Right forelimb (tissue), 1 donor: ENCODE results near the gene PRRT1B.
"Not testable (repeated sequence)": the region's sequence is repeated elsewhere in the genome, so short reads cannot be mapped to it uniquely, and the experiment has no call there.

Experiments used
- DNase-seq: peaks from one replicate; pipeline ENCODE4 v3.0.0-alpha.2; 2018

The PRRT1B gene

DNA sequence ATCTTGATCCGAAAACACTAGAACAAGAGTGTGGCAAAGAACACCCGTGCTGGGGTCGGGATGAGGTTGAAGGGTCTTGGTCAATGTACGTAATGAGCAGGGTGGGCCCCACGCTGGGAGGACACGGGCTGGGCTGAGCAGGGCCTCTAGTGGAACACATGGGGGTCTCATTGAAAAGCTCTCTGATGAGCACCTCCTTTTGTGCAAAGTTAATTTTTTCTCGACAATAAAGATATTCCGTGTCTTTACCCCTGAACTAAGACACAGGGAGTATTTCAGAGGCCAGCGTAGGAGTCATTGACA lies 22.3 kb upstream of the PRRT1B start:
- DNase-seq: no peak

DNA sequence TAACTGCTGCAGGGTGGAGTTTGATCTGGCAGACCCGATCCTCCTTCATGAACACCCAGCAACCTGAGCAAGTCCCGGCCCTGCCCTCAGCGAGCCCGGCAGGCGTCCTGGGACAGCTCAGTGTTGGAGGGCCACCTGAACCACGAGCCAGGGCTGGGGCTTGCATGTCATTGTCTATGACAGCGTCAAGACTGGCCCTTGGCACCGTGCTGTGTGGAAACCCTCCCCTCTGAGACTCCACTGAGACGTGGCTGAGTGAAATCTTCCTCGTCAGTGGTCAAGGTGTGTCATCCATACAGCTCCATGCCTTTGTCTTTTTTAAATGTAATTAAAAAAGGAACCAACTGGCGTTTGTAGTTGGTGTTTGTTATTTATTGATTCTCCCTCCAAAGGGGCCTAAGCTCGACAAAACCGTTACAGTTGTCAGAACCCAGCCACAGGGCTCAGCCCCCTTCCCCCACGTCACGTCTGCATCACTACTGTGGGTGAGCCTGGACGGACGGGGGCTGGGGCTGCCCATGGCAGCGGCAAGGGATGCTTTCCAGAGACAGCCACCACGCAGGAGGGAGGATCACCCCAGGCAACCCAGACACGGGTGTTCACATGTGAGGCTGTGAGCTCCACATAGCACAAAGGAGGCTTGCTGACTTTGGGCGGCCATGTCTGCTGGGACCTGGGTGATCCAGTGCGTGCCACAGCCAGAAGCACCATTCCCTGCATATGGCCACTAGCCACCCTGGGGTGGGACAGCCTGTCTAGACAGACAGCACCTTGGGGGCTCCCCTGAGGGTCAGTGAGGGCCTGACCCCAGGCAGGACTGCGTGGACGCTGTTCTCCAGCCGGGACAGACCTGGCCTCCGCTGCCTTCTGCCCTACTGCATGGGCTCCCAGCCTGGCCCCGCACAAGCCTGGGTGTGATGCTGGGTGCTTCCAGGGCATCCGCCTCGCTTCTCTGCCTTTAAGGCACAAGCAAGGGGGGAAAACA lies 21.6 kb upstream of the PRRT1B start:
- DNase-seq: no peak

DNA sequence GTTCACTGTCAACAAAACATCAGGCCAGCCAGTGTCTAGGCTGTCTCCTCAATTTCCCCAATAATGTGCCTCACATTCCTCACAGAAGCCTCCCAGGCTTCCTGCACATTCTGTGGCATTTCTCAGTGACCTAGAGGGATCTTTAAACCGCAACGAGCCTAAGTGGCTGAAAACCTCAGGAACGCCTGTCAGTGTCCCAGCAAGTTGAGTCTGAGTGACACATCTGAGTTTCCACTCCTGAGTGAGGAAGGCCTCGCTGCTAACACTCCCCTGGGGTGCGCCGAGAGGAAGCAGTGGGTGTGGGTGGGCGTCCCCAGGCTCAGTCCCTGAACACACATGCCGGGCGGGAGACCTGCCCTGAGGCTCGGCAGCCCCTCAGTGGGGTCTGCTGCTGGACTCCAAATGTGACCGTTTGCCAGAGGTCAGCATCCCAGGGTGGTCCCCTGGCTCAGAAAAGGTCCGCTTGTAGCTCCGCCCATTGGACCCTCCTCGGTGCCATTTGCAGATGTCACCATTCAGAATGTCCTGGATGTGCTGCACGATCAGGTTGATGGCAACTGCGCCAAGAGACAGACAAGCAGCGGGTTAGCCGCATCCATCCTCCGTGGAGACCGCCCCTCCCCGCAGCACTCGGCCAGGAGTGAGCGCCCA lies 20.5 kb upstream of the PRRT1B start:
- no peak for DNase-seq

DNA sequence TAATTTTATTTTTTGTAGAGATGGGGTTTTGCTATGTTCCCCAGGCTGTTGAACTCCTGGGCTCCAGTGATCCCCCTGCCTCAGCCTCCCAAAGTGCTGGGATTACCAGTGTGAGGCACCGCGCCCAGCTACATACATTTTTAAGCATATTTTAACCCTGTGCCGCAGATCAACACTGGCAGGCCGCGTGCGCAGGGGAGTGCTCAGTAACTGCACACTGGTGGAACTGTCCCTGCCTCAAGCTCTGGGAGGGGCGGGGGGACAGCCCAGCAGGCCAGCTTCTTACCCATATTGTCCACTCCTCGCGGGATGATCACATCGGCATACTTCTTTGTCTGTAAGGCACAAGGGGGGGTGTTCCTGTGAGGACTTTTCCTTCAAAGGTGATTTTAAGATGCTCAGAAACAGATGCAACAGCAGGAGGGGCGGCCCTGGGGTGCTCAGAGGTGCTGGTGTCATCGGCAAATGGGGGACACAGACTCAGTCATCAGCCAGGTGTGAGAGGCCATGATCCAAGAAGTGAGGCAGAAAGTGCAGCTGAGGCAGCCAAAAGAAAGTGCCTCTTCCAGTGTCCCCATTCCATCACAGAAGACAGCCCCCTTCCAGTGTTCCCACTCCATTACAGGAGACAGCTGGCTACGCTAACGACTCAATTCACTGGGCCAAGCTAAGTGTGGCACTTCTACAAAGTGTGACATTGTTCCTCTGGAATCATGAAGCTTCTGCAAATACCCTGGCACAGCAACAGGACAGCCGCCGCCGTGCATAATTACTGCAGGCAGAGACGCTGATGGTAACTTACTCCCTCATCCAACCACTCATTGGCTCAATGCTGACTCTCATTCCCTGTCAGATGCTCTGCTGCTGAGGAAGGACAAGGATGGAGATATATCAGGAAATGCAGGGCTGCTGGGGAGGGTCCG lies 19.4 kb upstream of the PRRT1B start:
- no peak for DNase-seq

- no peak for DNase-seq
Measured at GRCh38 chr9:131528186-131528585, 17.1 kb upstream of the PRRT1B start.

- DNase-seq: no peak
Measured at GRCh38 chr9:131528886-131529505, 16.3 kb upstream of the PRRT1B start.

GRCh38 chr9:131529597-131530545 lies 15.5 kb upstream of the PRRT1B start:
- no peak for DNase-seq

GRCh38 chr9:131530546-131530919 lies 14.8 kb upstream of the PRRT1B start:
- peak; percentile 58 for DNase-seq

- peak; percentile 95 for DNase-seq
Measured at GRCh38 chr9:131530920-131531832, 14.1 kb upstream of the PRRT1B start, which contains the start of gene UCK1. Gene UCK1, minus strand, starts transcription at chr9:131531263. Its CDS starts 89 bp downstream, at chr9:131531174.

GRCh38 chr9:131534721-131535237 lies 10.5 kb upstream of the PRRT1B start:
- DNase-seq: no peak

GRCh38 chr9:131537946-131538345 lies 7.4 kb upstream of the PRRT1B start:
- DNase-seq: no peak

GRCh38 chr9:131539223-131539923 lies 6.0 kb upstream of the PRRT1B start:
- no peak for DNase-seq

DNA sequence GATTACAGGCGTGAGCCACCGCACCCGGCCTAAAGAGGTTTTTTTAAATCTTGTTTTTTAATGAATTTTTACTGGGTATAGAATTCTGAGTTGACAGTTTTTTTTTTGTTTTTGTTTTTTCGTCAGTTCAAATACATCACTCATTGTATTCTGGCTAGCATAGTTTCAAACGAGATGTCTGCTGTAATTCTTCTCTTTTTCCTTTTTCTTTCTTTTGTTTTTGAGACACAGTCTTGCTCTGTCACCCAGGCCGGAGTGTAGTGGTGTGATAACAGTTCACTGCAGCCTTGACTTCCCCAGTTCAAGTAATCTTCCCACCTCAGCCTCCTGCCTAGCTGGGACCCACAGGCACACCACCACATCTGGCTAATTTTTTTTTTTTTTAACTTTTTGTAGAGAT lies 2.2 kb upstream of the PRRT1B start:
- DNase-seq: no peak

DNA sequence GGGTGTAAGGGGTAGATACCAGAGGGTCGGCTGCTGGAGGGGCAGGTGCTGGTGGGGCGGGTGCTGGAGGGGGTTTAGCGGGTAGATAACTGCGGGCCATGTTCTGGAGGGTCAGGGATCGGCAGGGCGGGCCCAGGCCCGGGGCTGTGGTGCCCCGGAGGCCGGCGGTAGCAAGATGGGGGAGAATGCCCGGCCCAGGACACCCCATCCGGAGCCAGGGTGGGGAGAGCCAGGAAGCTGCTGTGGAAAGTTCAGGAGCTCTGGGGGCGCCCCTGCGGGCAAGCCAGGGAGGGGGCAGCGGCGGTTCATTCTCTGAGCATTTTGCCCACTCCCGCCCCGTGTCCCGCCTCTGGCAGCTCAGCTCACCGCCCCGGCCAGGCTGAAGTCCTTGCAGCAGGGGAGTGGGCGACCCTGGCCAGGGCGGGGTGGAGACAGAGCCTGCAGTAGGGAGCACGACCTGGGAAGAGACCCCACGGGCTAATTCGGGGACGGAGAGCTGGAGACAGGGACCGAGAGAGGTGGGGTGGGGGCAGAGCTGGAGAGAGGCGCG lies 538 bp downstream of the PRRT1B start:
- DNase-seq: no peak

DNA sequence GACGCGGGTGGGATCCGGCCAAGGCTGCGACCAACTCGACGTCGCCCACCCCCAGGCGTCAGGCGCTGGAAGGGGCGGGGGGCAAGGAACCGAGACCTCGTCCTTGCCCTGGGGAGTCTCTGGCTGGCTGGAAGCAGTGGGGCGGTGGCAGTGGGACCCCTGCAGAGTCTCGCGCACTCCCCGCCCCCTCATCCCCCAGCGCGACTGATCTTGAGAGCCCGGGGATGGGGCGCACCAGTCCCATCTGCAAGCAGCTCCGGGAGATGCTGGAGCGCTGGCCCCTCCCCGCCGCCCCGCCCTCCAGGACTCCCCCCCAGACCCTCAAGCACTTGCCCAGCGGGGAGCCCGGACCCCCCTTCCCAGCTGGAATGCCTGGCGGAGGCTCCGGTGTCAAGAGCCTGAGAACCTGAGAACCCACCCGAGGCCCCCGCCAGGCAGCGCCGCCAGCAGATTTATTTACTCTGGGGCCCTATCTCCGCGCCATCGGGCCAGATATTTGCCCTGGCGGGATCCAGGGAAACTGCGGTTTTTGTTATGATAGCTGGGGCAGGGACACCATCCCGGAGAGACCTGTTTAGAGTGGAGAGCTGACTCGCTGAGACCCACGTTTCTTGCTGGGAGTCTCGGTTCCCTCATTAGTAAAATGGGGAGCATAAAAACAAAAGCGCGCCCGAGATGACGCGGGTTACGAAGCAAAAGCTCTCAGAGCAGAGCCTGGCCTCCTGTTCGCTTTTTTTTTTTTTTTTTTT lies 1.2 kb downstream of the PRRT1B start:
- peak; percentile 61 for DNase-seq

GRCh38 chr9:131549186-131549585 lies 3.9 kb downstream of the PRRT1B start:
- not testable (repeated sequence) for DNase-seq

GRCh38 chr9:131550465-131550864 lies 5.1 kb downstream of the PRRT1B start:
- DNase-seq: not testable (repeated sequence)

DNA sequence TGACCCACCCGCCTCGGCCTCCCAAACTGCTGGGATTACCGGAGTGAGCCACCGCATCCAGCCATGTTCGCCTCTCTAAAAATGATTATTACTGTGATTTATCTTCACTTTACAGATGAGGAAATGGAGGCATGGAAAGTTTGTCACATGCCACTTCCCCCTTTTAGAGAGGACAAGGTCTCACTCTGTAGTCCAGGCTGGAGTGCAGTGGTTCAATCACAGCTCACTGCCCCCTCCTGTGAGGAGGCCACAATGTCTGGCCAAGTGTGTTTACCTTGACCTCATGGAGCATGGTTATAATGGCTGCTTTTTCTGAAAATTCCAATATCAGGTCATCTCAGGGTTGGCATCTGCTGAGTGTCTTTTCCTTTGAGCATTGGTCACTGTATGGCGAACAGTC lies 6.7 kb downstream of the PRRT1B start:
- no peak for DNase-seq
